Measurements from ENCODE around the gene SSU72. TPM values are rescaled to one million over a fixed set of nuclear protein-coding genes. Genes with fewer than 3 reads are reported as not detected.

The SSU72 gene
- total and polyA plus RNA-seq, 2 donors from 2014 or later: 102 to 143 TPM

GRCh38 chr1:1593834-1594601, 19.4 kb upstream of the SSU72 start:
- H3K27me3 ChIP-seq (ENCODE audit: control insufficient read depth, insufficient read depth, low read length): peaks cover 8% of the 10 kb centered on the region
- peaks cover 0 to 8% (median 0%) of the 10 kb centered on the region in 3 donors for H3K4me1 ChIP-seq (ENCODE audit: control insufficient read depth in 2 of 3, insufficient read depth in 2 of 3, low read depth in 1 of 3, low read length in 3 of 3)
- no peak for TF ChIP-seq CTCF (IDR thresholded peaks at IDR 0.05; ENCODE audit: borderline replicate concordance, extremely low read depth, insufficient read depth)
- H3K9ac ChIP-seq (ENCODE audit: low read length in 3 of 3): no peak overlapping the region
- DNase-seq: no peak
- no peaks in the 10 kb centered on the region for H3K36me3 ChIP-seq (ENCODE audit: control insufficient read depth in 2 of 3, insufficient read depth in 3 of 3, low read length in 3 of 3)
- no peak overlapping the region for H3K4me3 ChIP-seq (ENCODE audit: low read length in 3 of 3)
- no peak for FAIRE-seq
- H3K9me3 ChIP-seq (ENCODE audit: control insufficient read depth in 2 of 3, insufficient read depth in 1 of 3, low read length in 3 of 3): no peaks in the 10 kb centered on the region
- intact Hi-C loops (cut with DNase I): no loop called here
- H3K27ac ChIP-seq (ENCODE audit: low read depth in 2 of 2, low read length in 2 of 2): no peak overlapping the region

DNA sequence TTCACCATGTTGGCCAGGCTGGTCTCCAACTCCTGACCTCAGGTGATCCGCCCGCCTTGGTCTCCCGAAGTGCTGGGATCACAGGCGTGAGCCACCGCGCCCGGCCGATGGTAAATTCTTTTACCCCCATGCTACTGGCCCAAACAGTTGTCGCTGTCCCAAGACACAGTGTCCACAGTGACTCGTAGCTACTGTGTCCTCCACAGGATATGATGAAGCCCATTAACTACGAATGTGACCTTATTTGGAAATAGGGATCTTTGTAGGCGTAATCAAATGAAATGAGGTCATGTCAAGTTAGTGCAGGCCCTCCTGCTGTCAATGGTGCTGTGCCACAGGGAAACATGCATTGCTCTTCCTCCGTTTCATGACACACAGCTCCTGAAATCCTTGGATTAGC, 16.8 kb upstream of the SSU72 start:
- no peak for TF ChIP-seq CTCF (IDR thresholded peaks at IDR 0.05; ENCODE audit: borderline replicate concordance, extremely low read depth, insufficient read depth)
- no peak overlapping the region for H3K9ac ChIP-seq (ENCODE audit: low read length in 3 of 3)
- H3K36me3 ChIP-seq (ENCODE audit: control insufficient read depth in 2 of 3, insufficient read depth in 3 of 3, low read length in 3 of 3): no peaks in the 10 kb centered on the region
- DNase-seq: no peak
- no peak for FAIRE-seq
- H3K4me3 ChIP-seq (ENCODE audit: low read length in 3 of 3): no peak overlapping the region
- H3K27ac ChIP-seq (ENCODE audit: low read depth in 2 of 2, low read length in 2 of 2): no peak overlapping the region
- H3K4me1 ChIP-seq (ENCODE audit: control insufficient read depth in 2 of 3, insufficient read depth in 2 of 3, low read depth in 1 of 3, low read length in 3 of 3): no peaks in the 10 kb centered on the region
- intact Hi-C loops (cut with DNase I): no loop called here
- H3K27me3 ChIP-seq (ENCODE audit: control insufficient read depth, insufficient read depth, low read length): peaks cover 6% of the 10 kb centered on the region
- H3K9me3 ChIP-seq (ENCODE audit: control insufficient read depth in 2 of 3, insufficient read depth in 1 of 3, low read length in 3 of 3): no peaks in the 10 kb centered on the region

DNA sequence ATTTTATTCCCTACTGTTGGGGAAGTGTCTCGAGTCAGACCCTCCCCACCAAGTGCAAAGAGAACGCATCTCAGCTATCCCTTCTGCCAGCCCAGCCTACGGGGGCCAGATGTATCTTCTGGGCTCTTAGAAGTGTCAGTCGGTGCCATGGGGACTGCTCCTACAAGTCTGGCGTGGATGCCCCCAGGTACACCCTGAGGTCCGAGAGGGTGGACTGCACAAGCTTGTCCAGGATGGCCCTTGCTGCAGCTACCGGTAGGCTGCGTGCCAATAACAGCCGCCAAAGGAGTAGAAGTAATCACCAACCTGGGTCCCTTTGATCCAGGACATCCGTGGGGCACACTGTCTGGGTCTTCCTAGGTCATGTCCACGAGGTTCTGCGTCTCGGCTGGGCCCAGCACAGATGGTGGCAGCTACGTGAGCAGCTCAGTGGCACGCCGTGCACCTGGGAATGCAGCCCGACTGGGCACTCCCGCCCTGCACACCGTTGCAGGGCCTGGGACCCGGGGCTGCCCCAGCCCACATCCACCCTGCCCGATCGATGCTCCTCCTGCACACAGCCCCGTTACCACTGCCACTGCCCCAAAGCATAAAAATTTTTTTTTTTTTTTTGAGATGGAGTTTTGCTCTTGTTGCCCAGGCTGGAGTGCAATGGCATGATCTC, 8.8 kb upstream of the SSU72 start:
- Histone ChIP-seq H3K9ac (ENCODE audit: low read length in 3 of 3) (no peak overlapping the region), H3K4me3 (ENCODE audit: low read length in 3 of 3) (no peak overlapping the region), H3K27me3 (ENCODE audit: control insufficient read depth, insufficient read depth, low read length) (peaks cover 2% of the 10 kb centered on the region), H3K9me3 (ENCODE audit: control insufficient read depth in 2 of 3, insufficient read depth in 1 of 3, low read length in 3 of 3) (no peaks in the 10 kb centered on the region), H3K27ac (ENCODE audit: low read depth in 2 of 2, low read length in 2 of 2) (no peak overlapping the region), H3K36me3 (ENCODE audit: control insufficient read depth in 2 of 3, insufficient read depth in 3 of 3, low read length in 3 of 3) (no peaks in the 10 kb centered on the region), H3K4me1 (ENCODE audit: control insufficient read depth in 2 of 3, insufficient read depth in 2 of 3, low read depth in 1 of 3, low read length in 3 of 3) (no peaks in the 10 kb centered on the region)
- no peak for TF ChIP-seq CTCF (IDR thresholded peaks at IDR 0.05; ENCODE audit: borderline replicate concordance, extremely low read depth, insufficient read depth)
- no peak for DNase-seq
- intact Hi-C loops (cut with DNase I): no loop called here
- no peak for FAIRE-seq
